HUES48 (cell line): ENCODE data around the gene FKBP15.

Experiments used
- H3K27ac ChIP-seq: one replicate; pipeline ENCODE4 v1.7.0; 2013; ENCODE audit warnings: low read depth, low read length, inconsistent platforms
- H3K27me3 ChIP-seq: 2 replicates; pipeline ENCODE4 v1.6.1; 2013; ENCODE audit warnings: mild to moderate bottlenecking, low read length; ENCODE audit not compliant: control insufficient read depth, insufficient read depth
- H3K36me3 ChIP-seq: 2 replicates; pipeline ENCODE4 v1.6.1; 2013; ENCODE audit warnings: low read length; ENCODE audit not compliant: control insufficient read depth, insufficient read depth
- H3K4me1 ChIP-seq: 2 replicates; pipeline ENCODE4 v1.6.1; 2013; ENCODE audit warnings: mild to moderate bottlenecking, low read length; ENCODE audit not compliant: control insufficient read depth, insufficient read depth
- H3K4me3 ChIP-seq: 2 replicates; pipeline ENCODE4 v1.5.1; 2013; ENCODE audit warnings: mild to moderate bottlenecking, low read depth, low read length
- H3K9ac ChIP-seq: 2 replicates; pipeline ENCODE4 v1.6.1; 2013; ENCODE audit warnings: mild to moderate bottlenecking, low read depth, low read length, moderate library complexity
- H3K9me3 ChIP-seq: 2 replicates; pipeline ENCODE4 v1.6.1; 2013; ENCODE audit warnings: low read length; ENCODE audit not compliant: control insufficient read depth, insufficient read depth

FKBP15 gene

DNA sequence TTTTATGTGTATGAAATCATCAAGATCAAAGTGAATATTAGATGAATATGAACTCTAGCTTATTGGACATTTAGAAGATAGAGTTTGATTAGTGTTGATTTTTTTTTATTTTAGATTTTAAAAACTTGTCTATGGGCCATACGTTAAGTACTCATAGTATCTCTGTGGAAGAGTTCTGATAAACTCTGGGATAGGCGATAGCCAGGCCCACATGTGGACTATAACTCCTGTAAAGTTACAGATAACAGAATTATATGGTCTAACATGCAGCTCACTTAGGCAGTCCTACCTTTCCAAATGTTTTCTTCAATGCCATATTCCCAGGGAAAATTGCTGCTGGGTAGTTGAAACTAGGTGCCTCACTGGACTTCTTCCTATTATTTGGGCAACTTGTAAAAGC is 10.6 kb upstream of the FKBP15 start:
- 0 out of 2 replicates have a peak, but pooled peaks cover 7% of the 10 kb centered on the region for H3K36me3 ChIP-seq
- H3K27ac ChIP-seq, result no peak overlapping the region
- H3K9me3 ChIP-seq, result no peaks in the 10 kb centered on the region
- H3K9ac ChIP-seq, result no peak overlapping the region
- no peaks in the 10 kb centered on the region for H3K4me1 ChIP-seq
- H3K27me3 ChIP-seq, result no peaks in the 10 kb centered on the region
- H3K4me3 ChIP-seq, result no peak overlapping the region

DNA sequence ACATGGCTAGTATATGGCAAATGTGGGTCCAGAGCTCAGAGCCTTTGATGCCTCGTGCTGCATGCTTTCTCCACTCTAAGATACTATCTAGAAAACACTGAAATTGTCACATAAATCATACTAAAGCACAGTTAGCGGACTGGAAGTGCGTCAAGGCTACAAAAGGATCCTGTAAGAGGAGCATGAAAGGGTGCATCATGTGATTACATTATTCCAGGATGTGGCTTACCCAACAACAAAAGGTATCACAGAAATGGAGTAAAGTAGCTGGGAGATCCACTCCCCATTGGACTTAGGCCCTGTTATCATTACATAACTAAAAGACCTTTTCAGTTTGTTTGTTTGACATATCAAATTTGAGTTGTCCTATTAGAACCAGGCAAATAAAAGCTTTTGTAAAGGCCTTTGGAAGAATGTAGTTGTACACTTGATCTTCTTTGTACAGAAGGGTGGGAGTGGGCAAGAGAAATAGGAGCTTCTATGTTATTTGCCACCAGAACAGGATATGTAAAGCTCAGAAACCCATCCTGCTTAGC is 7.1 kb upstream of the FKBP15 start:
- H3K9ac ChIP-seq, result no peak overlapping the region
- no peaks in the 10 kb centered on the region for H3K27me3 ChIP-seq
- no peak overlapping the region for H3K27ac ChIP-seq
- H3K4me1 ChIP-seq, result no peaks in the 10 kb centered on the region
- H3K4me3 ChIP-seq, result no peak overlapping the region
- H3K9me3 ChIP-seq, result no peaks in the 10 kb centered on the region
- peaks cover 12% of the 10 kb centered on the region for H3K36me3 ChIP-seq

DNA sequence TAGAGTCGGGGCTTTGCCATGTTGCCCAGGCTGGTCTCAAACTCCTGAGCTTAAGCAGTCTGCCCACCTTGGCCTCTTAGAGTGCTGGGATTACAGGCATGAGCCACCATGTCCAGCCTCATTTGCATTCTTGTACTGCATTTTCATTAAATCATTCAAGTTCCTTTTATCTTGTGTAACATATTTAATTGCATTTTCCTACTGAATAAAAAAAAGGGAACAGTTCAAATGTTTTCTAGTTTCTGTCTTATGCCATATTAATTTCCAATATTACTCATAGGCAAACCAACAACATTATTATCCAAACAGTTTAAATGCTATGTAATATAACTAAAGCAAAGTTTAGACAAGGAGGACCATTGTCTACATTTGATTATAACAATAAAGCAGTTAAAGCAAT is 6.4 kb upstream of the FKBP15 start:
- Histone ChIP-seq H3K4me1 (no peaks in the 10 kb centered on the region), H3K9me3 (no peaks in the 10 kb centered on the region), H3K27ac (no peak overlapping the region), H3K27me3 (no peaks in the 10 kb centered on the region), H3K36me3 (peaks cover 12% of the 10 kb centered on the region), H3K4me3 (no peak overlapping the region), H3K9ac (no peak overlapping the region)

DNA sequence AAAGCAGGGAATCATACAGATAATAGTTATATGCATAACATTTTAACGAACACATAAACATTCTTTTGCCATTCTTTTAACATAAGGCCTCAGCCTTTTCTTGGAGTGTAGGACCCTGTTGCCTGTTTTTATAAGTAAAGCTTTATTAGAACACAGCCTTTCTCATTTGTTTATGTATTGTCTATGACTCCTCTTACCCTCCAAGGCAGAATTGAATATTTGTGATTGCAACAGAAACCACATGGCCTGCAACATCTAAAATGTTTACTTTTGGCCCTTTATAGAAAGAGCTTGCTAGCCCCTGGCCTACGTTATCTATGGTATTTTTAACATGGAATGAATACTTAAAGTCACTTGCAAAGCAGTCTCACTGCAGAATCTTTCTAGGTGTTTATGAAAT is 2.9 kb upstream of the FKBP15 start:
- no peaks in the 10 kb centered on the region for H3K9me3 ChIP-seq
- no peak overlapping the region for H3K4me3 ChIP-seq
- no peak overlapping the region for H3K27ac ChIP-seq
- no peaks in the 10 kb centered on the region for H3K4me1 ChIP-seq
- peaks cover 12% of the 10 kb centered on the region for H3K36me3 ChIP-seq
- no peak overlapping the region for H3K9ac ChIP-seq
- no peaks in the 10 kb centered on the region for H3K27me3 ChIP-seq

DNA sequence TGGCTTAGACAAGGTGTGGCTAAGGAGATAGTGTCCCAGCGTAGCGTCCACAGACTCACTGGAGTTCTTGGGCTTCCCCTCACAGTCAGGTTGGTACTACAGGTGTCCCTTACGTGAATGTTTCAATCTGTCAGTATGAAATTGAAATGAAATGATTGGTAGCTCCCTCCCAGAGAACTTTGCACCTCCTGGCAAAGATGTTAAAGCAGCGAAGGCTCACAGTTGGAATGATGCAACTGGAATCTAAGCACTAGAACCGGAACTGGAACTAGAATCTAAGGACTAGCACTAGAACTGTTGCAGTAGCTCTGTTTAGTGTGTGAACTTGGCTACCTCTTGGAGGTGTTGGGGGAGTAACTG is 1.4 kb upstream of the FKBP15 start:
- Histone ChIP-seq H3K4me1 (no peaks in the 10 kb centered on the region), H3K27ac (no peak overlapping the region), H3K9ac (peak overlapping the region; percentile 85; the same call in 1 of the 2 replicates), H3K9me3 (no peaks in the 10 kb centered on the region), H3K4me3 (peak overlapping the region; percentile 93), H3K27me3 (no peaks in the 10 kb centered on the region), H3K36me3 (peaks cover 7% of the 10 kb centered on the region)

DNA sequence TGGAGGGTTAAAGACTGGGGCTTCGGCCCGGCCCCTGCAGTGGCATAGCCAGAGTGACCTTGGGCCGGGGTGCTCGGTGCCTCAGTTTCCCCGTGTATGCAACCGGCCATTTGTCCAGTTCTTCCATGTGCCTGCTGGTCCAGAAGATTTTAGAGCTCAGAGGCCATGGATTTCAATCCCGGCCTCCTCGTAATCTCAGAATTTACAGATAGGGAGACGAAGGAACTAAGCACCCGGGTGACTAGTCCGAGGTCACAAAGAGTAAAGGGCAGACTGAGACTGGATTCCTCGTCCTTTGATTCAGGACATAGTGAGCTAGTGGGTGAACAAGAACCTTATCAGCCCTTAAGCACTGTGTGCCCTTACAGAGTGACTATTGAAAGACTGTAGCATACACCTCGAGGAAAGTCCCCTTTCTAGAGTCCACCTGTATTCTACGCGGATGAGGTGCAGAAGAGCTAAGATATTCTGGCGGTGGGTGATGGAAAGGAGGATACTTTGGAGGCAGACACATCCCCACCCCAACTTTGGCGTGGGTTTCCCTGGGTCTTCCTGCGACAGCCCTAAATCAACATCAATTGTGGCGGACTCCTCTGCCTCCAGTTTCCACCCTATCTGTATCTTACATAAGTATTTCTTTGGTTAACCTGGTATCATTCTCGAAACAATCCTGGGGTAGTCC is 864 bp upstream of the FKBP15 start:
- Histone ChIP-seq H3K27ac (peak overlapping the region; percentile 70), H3K9me3 (no peaks in the 10 kb centered on the region), H3K4me3 (peak overlapping the region; percentile 93), H3K4me1 (no peaks in the 10 kb centered on the region), H3K9ac (peak overlapping the region; percentile 85), H3K27me3 (no peaks in the 10 kb centered on the region), H3K36me3 (peaks cover 6% of the 10 kb centered on the region)

DNA sequence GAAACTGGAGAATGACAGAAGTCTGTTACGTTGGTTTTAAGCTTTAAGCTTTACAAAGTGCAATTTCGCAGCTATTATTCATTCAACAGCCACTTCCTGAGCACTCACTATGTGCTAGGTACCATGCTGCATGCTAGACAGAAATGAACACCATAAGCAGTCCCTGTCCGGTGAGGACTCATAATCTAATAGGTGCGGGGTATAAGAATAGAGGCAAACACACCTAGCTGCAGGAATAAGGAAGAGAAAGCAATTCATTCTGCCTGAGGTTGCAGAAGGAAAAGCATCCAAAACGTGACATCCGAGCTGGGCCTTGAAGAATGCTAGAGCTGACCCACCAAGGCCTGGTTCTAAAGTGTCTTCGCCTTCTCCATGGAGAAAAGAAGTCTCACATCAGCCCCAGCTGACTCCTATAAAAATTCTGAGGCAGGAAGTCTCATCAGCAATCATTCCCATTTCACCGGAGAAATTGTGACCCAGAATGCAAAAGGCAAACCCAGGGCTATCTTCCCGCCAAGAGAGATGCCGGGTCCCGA is 542 bp downstream of the FKBP15 start:
- Histone ChIP-seq H3K4me1 (no peaks in the 10 kb centered on the region), H3K36me3 (peaks cover 6% of the 10 kb centered on the region), H3K4me3 (peak overlapping the region; percentile 93), H3K27me3 (no peaks in the 10 kb centered on the region), H3K9ac (peak overlapping the region; percentile 65), H3K9me3 (no peaks in the 10 kb centered on the region), H3K27ac (peak overlapping the region; percentile 84)

DNA sequence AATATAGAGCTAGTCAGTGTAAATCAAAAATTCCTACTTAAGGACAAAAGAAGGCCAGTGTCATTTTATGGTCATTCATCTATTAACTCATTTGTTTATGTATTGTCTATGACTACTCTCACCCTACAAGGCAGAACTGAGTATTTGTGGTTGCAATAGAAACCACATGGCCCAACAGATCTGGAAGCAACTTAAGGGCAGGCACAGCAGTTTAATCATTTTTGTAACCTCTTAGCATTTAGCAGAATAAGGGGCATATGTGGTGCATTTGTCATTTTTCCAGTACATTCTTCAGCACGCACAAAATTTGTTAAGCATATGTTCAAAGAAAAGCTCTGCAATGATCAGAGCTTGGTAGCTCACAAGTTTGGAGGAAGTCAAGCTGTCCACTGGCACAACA is 1.1 kb downstream of the FKBP15 start:
- peaks cover 4% of the 10 kb centered on the region for H3K36me3 ChIP-seq
- H3K9me3 ChIP-seq, result no peaks in the 10 kb centered on the region
- H3K4me1 ChIP-seq, result no peaks in the 10 kb centered on the region
- H3K27me3 ChIP-seq, result no peaks in the 10 kb centered on the region
- H3K4me3 ChIP-seq, result peak overlapping the region; percentile 93
- no peak overlapping the region for H3K27ac ChIP-seq
- no peak overlapping the region for H3K9ac ChIP-seq

DNA sequence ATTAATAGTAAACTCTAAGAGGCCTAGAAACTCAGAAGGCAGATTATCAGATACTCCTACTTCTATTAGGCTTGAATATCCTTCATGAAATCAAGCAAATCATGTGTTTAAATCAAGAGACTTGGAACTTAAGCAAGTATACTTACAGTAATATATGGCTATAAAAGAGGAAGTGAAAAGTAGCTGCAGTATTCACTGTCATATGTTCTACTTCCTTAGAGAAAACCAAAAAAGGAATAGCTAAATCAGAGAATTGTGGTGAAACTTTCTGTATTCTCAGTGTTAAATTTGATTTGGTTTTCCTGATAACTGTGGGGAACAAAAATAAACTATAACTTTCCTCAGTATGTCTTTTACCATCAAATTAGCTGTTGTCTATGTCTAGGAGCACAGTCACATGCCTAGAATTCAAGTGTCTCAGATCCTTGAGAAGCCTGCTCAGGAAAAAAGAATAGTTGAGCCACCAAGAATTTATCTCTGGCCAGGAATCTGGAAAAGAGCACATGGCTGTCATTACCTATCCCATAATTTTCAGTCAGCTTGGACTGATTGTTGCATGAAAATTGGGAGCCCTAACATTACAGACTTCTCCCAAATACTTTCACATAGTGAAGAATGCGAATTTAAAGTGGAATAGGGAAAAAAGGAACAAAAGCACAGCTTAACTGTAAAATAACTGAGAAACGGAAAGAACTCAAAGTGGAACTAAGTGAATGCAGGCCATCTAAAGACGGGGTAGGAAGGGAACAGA is 1.7 kb downstream of the FKBP15 start:
- Histone ChIP-seq H3K9ac (no peak overlapping the region), H3K4me3 (no peak overlapping the region), H3K4me1 (no peaks in the 10 kb centered on the region), H3K27me3 (no peaks in the 10 kb centered on the region), H3K36me3 (no peaks in the 10 kb centered on the region), H3K9me3 (no peaks in the 10 kb centered on the region), H3K27ac (no peak overlapping the region)

DNA sequence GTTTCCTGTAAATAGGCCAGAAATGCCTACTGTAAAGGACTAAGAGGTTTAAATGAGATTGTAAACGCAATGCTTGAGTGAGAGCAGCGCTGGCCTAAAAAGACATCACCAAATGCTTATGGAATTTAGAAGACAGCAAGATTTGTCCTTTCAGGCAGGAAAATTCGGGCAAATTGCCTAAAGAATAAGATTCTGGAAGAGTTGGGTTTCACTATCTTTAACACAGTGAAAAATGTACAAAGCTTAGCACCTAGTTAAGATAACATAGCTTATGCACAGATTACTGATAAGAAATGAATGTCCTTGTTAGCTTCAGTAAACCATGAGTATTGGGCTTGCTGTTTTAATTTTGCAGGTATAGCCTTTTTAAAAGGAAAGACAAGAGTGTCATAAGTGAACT is 4.7 kb downstream of the FKBP15 start:
- Histone ChIP-seq H3K4me3 (no peak overlapping the region), H3K36me3 (no peaks in the 10 kb centered on the region), H3K9me3 (no peaks in the 10 kb centered on the region), H3K4me1 (no peaks in the 10 kb centered on the region), H3K27me3 (no peaks in the 10 kb centered on the region), H3K9ac (no peak overlapping the region), H3K27ac (no peak overlapping the region)

DNA sequence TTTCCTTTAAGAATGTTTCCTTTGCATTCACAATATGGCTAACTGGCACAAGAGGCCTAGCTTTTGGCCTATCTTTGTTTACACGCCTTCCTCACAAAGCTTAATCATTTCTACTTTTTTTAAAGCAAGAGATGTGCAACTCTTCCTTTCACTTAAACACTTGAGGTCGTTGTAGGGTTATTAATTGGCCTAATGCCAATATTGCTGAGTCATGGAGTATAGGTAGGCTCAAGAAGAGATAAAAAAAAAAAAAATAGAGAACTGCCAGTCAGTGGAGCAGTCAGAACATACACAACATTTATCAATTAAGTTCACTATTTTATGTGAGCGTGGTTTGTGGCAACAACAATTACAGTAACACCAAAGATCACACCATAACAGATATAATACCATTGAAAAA is 5.9 kb downstream of the FKBP15 start:
- no peaks in the 10 kb centered on the region for H3K9me3 ChIP-seq
- no peak overlapping the region for H3K27ac ChIP-seq
- H3K4me1 ChIP-seq, result no peaks in the 10 kb centered on the region
- H3K27me3 ChIP-seq, result no peaks in the 10 kb centered on the region
- 0 out of 2 replicates have a peak, but pooled peaks cover 4% of the 10 kb centered on the region for H3K36me3 ChIP-seq
- no peak overlapping the region for H3K4me3 ChIP-seq
- no peak overlapping the region for H3K9ac ChIP-seq
